COLO668 (cell line): ENCODE data around the gene GNAI1.
"Not testable (repeated sequence)": the region's sequence is repeated elsewhere in the genome, so short reads cannot be mapped to it uniquely, and the experiment has no call there.

ENCODE experiments used
- DNase-seq: peaks from one replicate; lab custom pipeline; 2025; ENCODE audit not compliant: unreplicated experiment; lab: John Stamatoyannopoulos, UW

Gene GNAI1

DNA sequence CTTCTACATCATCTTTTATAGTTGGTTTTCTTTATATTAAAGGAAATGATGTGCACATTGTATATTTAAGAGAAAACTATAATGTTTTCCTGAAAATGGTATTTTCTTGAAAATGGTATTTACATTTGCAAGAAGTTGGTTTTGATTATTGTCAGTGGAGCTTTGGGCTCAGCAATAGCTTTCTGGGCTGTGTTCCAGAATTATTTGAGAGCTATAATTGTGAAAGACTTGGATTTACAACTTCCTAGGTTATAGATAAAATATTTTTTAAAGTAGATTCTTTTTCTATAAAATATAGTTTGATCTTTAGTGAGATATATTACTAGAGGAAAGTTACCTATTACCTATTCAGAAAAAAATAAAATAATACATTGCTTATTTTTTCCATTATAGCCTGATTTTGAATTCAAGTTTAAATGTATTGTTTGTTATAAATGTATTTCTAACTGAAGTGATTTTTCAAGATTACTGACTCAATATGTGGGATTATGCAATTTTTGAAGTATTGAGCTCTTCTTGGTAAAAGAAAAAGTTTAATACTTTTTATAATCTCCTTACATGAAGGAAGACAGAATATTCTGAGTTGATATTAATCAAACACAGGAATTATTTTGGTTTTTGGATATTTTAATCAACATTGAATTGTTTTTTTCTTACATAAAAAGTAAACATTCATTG is 20.2 kb downstream of the GNAI1 start:
- DNase-seq: no peak

GRCh38 chr7:80155374-80155773 is 20.7 kb downstream of the GNAI1 start:
- DNase-seq: no peak

DNA sequence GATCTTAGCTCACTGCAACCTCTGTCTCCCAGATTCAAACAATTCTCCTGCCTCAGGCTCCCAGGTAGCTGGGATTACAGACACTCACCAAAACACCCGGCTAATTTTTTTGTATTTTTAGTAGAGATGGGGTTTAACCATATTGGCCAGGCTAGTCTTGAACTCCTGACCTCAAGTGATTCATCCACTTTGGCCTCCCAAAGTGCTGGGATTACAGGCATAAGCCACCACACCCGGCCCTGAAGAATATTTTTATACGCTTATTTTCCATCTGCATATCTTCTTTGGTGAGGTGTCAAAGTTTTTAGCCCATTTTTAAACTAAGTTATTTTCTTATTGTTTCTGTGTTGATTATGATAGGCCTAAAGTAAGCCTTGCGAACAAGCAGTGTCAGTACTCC is 23.1 kb downstream of the GNAI1 start:
- not testable (repeated sequence) for DNase-seq

DNA sequence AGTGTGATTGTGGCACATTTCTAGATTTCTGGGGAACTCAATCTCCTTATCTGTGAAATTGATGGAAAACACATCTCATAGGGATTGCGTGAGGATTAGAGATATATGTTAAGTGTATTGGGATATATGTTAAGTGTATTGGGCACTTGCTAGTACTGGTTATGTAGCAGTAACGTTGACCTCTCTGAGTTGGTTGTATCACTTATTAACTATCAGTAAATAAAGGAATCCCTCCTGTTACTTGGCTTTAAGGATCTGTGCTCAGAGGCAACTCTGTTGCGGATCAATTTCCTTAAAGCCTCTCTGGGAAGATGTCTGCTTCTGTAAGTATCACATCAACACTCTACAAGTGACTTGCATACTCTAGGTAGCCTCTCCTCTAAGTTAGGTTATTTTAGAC is 25.2 kb downstream of the GNAI1 start:
- DNase-seq: no peak

GRCh38 chr7:80161466-80161865 is 26.8 kb downstream of the GNAI1 start:
- no peak for DNase-seq

DNA sequence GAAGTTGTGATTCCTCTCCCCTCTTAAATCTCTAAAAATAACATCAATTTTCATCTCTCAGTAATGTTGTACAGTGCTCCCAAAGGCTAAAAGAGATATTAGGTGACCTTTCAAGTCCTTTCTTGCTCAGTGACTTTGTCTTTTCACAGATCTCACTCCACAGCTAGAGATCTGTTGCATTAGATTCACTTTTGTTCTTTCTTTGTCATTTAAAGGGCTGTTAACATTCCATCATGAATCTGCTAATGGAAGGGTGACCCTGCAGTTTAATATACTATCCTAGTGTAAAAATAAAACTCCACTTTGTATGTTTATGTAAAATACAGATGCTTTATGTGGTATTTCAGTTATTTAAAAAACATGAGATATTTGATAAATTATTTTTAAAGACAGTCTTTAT is 30.5 kb downstream of the GNAI1 start:
- no peak for DNase-seq

DNA sequence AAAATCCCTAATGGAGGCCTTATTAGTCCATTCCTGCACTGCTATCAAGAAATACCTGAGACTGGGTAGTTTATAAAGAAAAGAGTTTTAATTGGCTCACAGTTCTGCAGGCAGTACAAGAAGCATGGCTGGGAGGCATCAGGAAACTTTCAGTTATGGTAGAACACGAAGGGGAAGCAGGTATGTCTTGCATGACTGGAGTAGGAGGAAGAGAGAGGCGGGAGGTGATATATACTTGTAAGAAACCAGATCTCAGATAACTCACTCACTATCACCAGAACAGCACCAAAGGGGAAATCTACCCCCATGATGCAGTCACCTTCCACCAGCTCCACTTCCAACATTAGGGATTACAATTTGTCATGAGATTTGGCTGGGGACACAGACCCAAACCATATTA is 35.8 kb downstream of the GNAI1 start:
- no peak for DNase-seq

DNA sequence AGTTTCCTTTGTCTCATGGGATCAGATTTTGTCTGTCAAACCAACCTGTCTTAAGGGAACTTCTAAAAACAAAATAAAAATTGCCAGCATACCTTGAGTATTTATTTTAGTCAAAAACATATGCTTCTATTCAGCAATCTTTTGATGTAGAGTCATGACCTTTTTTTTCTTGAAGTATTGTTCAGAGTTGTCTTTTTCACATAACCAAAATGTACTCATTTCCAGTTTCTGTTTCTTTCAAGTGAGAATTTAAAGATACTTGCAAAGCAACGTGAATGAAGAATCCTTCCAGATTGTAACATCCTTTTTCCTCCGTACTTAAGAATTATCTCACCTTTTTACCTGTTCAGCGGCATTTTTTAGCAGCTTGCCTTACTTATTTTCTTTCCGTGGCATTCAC is 37.8 kb downstream of the GNAI1 start:
- DNase-seq: no peak

DNA sequence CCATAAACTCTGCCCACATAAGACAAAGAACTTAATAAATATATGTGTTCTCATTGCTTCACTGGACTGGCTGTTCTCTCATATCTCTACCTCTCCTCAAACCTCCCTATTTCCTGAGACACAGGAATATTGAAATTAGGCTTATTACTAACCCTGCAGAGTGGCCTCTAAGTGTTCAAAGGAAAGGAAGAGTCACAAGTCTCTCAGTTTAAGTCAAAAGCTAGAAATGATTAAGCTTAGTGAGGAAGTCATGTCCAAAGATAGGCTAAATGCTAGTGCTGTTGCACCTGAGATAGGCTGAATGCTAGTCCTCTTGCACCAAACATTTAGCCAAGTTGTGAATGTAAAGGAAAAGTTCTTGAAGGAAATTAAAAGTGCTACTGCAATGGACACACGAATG is 41.1 kb downstream of the GNAI1 start:
- no peak for DNase-seq

DNA sequence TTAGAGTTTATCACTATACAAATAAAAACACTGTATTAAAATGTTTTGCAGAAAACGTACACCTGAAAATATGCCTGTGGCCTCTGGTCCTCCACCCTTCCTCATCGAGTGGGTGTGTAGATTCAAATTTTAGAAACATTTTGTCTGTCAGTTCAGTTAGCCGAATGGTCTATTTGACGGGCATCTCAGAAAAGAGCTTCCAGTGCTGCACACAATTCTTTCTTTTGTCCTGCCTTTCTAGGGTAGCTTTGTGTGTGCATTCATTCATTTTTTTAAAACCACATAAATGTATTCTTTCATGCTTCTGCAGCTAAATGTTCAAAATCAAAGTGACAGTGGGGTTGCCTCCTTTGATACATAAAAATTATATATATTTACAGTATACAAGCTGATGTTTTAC is 46.8 kb downstream of the GNAI1 start:
- no peak for DNase-seq

- DNase-seq: no peak
These were observed 48.1 kb downstream of the GNAI1 start for GRCh38 chr7:80182630-80183276.

DNA sequence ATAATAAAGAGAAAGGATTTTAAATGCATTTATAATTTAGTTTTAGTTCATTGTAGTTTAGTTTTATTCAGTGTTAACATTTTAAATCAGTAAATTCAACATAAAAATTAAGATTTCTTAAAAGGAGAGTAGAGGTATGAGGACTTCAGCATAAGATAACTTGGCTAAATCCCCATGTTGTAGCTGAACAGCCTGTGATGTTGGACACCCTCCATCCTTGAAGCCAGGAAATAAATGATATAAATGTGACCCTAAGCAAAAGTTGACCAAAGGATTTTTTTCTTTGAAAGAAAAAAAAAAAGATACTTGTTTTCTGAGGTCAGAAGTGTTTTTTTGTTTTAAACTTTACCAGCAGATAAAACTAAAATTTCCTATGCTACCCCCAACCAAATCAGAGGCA is 48.7 kb downstream of the GNAI1 start:
- no peak for DNase-seq

GRCh38 chr7:80183900-80184685 is 49.5 kb downstream of the GNAI1 start:
- no peak for DNase-seq

DNA sequence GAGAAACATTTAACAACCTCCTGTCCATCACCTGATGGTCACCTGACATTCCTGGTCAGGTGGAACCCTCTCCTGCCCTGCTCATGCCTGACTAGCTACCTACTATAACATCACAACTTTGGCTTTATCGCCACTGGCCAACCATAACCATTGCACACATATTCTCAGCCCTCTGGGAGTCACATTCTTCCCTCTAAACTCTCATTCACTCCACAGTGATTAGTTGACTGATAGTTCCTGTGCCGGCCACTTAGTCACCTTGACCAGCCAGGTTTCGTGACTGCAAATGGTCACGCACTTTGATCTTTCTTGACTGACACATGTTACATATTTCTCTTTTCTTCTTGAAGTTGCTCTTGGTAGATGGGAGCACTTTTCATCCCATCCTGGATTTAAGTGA is 50.1 kb downstream of the GNAI1 start:
- no peak for DNase-seq

GRCh38 chr7:80185571-80185970 is 50.9 kb downstream of the GNAI1 start:
- no peak for DNase-seq

GRCh38 chr7:80186721-80187120 is 52.1 kb downstream of the GNAI1 start:
- no peak for DNase-seq

GRCh38 chr7:80187279-80187678 is 52.6 kb downstream of the GNAI1 start:
- no peak for DNase-seq

DNA sequence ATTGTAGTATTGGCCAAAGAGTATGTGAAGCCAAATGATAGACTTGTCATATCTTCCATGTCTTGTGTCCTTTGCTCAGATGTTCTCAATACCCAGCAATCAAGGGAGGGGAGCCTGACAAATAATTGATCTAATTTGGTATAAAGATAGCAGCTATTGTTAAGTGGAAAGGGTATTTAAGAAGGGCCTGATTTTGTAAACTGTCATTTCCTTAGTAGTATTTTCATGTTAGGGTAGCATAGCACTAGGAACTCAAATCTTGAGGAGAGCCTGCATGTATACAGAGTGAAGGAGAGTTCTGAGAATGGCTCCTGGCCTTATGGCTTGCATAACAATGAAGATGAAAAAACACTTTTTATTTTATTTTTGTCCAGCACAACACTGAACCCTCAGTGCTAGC is 53.1 kb downstream of the GNAI1 start:
- DNase-seq: no peak

DNA sequence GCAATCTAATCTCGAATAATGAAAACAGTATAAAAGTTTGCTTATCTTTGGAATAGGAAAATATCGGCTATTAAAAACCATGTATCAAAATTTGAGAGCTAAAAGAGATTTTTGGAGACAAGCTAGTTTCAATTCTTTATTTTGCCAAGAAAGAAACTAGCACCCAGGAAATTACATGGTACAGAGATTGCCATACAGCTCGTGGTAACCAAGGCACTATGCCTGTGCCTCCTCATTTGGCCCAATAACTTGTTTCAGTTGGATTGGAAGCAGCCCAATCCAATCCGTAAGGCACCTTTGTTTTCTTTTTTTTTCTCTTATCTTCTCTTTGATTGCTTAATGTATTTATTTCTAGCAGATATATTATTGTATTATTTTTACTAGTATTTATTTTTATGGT is 55.0 kb downstream of the GNAI1 start:
- DNase-seq: no peak

GRCh38 chr7:80197627-80198026 is 63.0 kb downstream of the GNAI1 start:
- DNase-seq: no peak

GRCh38 chr7:80199051-80199450 is 64.4 kb downstream of the GNAI1 start:
- no peak for DNase-seq

DNA sequence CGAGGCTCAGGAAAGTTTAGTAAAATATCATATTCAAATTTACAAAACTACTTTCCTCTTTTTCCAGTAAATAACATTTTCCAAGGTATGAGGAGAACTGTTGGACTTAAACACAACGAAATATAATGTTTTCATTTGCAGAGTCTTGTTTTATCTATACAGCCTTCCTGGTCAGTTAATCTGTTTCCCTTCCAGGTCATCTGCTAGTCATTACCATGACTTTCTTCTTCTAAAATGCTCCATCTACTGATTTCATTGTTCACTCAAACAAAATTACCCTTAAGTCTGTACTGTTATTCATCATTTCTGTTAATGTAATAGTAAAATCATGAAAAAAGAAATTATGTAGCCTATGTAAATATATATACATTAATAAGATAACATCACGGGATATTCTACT is 69.8 kb downstream of the GNAI1 start:
- DNase-seq: no peak
